ENCODE data around the gene TCF3. TPM values are rescaled to one million over a fixed set of nuclear protein-coding genes. Genes with fewer than 3 reads are reported as not detected.

Gene TCF3
- total and polyA plus RNA-seq, 12 donors = 8.5 to 96.0 (median 42.0) TPM

DNA sequence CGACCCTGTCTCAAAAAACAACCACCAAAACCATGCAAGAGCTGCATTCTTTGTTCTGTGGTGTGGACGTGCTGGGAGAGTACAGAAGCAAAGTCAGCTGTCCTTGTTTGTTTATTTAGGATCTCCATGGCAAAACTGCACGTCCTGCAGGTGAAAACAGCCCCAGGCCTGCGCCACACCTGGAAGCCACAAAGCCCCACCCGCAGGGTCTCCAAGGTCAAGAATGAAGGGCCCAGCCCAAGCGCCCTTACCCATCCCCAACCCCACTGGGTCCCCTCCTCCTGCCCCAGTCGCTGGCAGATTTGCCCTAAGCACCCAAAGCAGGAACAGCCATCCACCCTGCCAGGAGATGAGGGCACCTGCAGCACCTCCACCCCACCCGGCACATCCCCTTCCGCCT is 70.2 kb downstream of the TCF3 start:
- H3K9me3 ChIP-seq (replicated peaks in 1 of 3) = no peaks in the 10 kb centered on the region
- peaks cover 0 to 2% of the 10 kb centered on the region in 2 donors for H3K4me1 ChIP-seq (replicated peaks in 1 of 2)

DNA sequence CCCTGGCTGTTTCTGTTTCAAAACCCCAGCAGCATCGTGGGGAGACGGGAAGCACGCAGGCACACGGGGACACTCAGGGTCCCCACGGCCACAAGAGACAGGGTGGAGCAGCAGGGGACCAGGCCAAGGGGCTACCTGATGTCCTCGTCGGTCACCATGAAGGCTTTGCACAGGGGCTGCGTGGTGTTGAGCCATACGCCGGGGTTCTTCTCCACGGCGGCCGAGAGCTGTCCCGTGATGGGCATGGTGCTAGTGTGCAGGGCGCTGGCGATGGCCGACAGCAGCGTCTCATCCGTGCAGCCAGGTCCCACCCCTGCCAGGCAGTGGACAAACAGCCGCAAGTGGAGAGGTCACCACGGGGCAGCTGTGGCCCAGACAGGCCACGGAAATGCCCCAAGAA is 71.5 kb downstream of the TCF3 start:
- Histone ChIP-seq H3K27me3 (no peaks in the 10 kb centered on the region), H3K4me3 (no peak overlapping the region), H3K4me1 (replicated peaks in 1 of 2) (no peaks in the 10 kb centered on the region), H3K36me3 (replicated peaks in 1 of 2) (peaks cover 0 to 73% of the 10 kb centered on the region in 2 donors), H3K9me3 (replicated peaks in 1 of 3) (no peaks in the 10 kb centered on the region), H3K27ac (no peak overlapping the region)
- DNase-seq = no peak
- intact Hi-C loops (cut with DNase I) = no loop called here
- no peak for TF ChIP-seq POLR2A (IDR thresholded peaks at IDR 0.05)
- TF ChIP-seq, protein P1, sequence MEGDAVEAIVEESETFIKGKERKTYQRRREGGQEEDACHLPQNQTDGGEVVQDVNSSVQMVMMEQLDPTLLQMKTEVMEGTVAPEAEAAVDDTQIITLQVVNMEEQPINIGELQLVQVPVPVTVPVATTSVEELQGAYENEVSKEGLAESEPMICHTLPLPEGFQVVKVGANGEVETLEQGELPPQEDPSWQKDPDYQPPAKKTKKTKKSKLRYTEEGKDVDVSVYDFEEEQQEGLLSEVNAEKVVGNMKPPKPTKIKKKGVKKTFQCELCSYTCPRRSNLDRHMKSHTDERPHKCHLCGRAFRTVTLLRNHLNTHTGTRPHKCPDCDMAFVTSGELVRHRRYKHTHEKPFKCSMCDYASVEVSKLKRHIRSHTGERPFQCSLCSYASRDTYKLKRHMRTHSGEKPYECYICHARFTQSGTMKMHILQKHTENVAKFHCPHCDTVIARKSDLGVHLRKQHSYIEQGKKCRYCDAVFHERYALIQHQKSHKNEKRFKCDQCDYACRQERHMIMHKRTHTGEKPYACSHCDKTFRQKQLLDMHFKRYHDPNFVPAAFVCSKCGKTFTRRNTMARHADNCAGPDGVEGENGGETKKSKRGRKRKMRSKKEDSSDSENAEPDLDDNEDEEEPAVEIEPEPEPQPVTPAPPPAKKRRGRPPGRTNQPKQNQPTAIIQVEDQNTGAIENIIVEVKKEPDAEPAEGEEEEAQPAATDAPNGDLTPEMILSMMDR (IDR thresholded peaks at IDR 0.05) = no peak
- WGBS, 4 donors = 92 to 94% (median 93%) methylated on average over 12 to 22 of the region's 22 CpGs

More for the DNA sequence above, 70.2 kb downstream of the TCF3 start:
- Histone ChIP-seq H3K27me3 (no peaks in the 10 kb centered on the region), H3K4me3 (no peak overlapping the region), H3K36me3 (replicated peaks in 1 of 2) (peaks cover 0 to 66% of the 10 kb centered on the region in 2 donors), H3K27ac (no peak overlapping the region)
- 86 to 93% (median 90%) methylated on average over 6 to 9 of the region's 9 CpGs for WGBS, 4 donors
- no peak for DNase-seq
- TF ChIP-seq, protein P1 (IDR thresholded peaks at IDR 0.05) = no peak
- TF ChIP-seq POLR2A (IDR thresholded peaks at IDR 0.05) = no peak
- intact Hi-C loops (cut with DNase I) = no loop called here

DNA sequence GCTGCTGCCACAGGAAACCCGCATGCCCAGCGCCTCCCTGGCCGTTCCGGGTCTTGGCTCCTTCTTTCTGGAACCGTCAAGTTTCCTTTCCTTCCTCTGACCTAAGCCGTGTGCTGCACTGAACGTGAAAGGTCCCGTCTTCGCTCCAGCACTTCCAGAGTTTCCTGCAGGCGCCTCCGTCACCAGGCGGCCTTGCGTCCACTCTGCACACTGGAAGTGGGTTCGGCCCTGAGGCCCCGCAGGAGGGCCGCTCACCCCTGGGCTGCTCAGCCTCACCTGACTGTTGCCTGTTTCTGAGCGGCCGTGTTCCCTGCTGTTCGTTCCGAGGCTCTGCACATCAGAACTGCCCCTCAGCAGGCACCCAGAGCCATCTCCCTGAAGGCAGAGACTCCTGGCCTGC is 72.0 kb downstream of the TCF3 start:
- H3K36me3 ChIP-seq (replicated peaks in 1 of 2) = peaks cover 0 to 73% of the 10 kb centered on the region in 2 donors
- H3K4me1 ChIP-seq (replicated peaks in 1 of 2) = no peaks in the 10 kb centered on the region
- H3K9me3 ChIP-seq (replicated peaks in 1 of 3) = no peaks in the 10 kb centered on the region
- H3K27ac ChIP-seq = no peak overlapping the region
- no peak overlapping the region for H3K4me3 ChIP-seq
- TF ChIP-seq, protein P1 (IDR thresholded peaks at IDR 0.05) = no peak
- TF ChIP-seq POLR2A (IDR thresholded peaks at IDR 0.05) = no peak
- WGBS, 4 donors = 85 to 90% (median 89%) methylated on average over 13 to 20 of the region's 20 CpGs
- intact Hi-C loops (cut with DNase I) = no loop called here
- DNase-seq = no peak
- H3K27me3 ChIP-seq = no peaks in the 10 kb centered on the region

DNA sequence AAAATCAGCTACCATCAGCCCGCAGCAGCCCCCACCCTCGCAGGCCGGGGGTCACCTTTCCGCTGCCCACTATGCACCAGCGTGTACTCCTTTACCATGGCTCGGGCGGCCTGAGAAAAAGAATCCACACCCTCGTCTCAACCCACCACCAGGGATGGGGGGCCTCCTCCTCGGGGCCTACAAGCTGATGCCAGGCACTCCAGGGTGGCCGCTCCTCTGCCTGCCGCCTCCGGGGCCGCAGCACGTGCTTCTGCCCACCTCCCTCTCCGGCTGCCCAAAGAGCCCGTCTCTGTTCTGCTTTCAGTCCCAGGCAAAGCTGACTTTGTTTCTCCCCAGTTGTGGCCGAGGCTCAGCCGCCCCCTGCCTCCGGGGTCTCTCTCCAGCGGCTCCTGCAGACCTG is 73.2 kb downstream of the TCF3 start:
- Histone ChIP-seq H3K4me1 (replicated peaks in 1 of 2) (no peaks in the 10 kb centered on the region), H3K4me3 (no peak overlapping the region), H3K27me3 (no peaks in the 10 kb centered on the region), H3K27ac (no peak overlapping the region), H3K9me3 (replicated peaks in 1 of 3) (no peaks in the 10 kb centered on the region), H3K36me3 (replicated peaks in 1 of 2) (peaks cover 0 to 69% of the 10 kb centered on the region in 2 donors)
- no peak for DNase-seq
- WGBS, 4 donors = 91 to 97% (median 96%) methylated on average over 18 to 20 of the region's 20 CpGs
- TF ChIP-seq, protein P1 (IDR thresholded peaks at IDR 0.05) = no peak
- TF ChIP-seq POLR2A (IDR thresholded peaks at IDR 0.05) = no peak
- intact Hi-C loops (cut with DNase I) = no loop called here

Measured in adrenal gland (tissue), 12 donors.